ENCODE data around the gene PRSS56.

PRSS56 gene

DNA sequence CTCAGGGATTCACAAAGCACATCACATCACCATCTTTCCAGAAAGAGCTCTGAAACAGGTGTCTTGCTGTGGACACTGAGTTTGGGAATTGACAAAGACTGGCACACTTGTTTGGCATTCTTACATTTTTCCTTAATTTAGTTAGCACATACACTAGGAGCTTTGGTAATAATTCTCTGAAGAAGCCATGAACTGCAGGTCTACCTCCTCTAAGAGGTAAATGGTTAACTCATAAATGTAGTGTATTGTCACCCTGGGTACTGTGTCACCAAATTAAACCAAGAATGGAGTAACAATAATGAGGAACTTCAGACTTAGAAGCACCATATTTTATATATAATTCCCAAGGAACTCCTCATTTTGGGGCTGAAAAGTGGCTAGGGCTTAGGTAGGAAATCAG, 52.9 kb downstream of the PRSS56 start:
- no peak for TF ChIP-seq CTCF (IDR thresholded peaks at IDR 0.05; ENCODE audit: low read depth, low read length)

GRCh38 chr2:232573771-232574435, 53.7 kb downstream of the PRSS56 start:
- no peak for TF ChIP-seq CTCF (IDR thresholded peaks at IDR 0.05; ENCODE audit: low read depth, low read length)
- DNase-seq (ENCODE audit: extremely low read depth, low read depth) = no peak

More for the DNA sequence above, 52.9 kb downstream of the PRSS56 start:
- no peak for DNase-seq (ENCODE audit: extremely low read depth, low read depth)

- TF ChIP-seq CTCF (IDR thresholded peaks at IDR 0.05; ENCODE audit: low read depth, low read length) = no peak
These were observed 54.7 kb downstream of the PRSS56 start for GRCh38 chr2:232574674-232575403.

More at GRCh38 chr2:232574674-232575403, 54.7 kb downstream of the PRSS56 start:
- DNase-seq (ENCODE audit: extremely low read depth, low read depth) = peak; percentile 43

All from AG09319 (cell line).